PC-9 (cell line): Measurements from ENCODE around the gene HPN. TPM values are rescaled to one million over a fixed set of nuclear protein-coding genes. Genes with fewer than 3 reads are reported as not detected.

Source experiments
- BruUV-seq: library from RNA; stranded (reverse); fragments of 400-500 nt; replicated peaks from 2 replicates; lab custom pipeline; 2021; lab: Mats Ljungman, UMichigan
- CTCF ChIA-PET: fragments of 300-600 bp; sonication (Branson Sonifier 250); formaldehyde crosslinking; loops from one replicate; lab custom pipeline; 2022; ENCODE audit warnings: antibody characterized with exemption; lab: Charles Lee
- POLR2A ChIA-PET: fragments of 300-600 bp; sonication (Branson Sonifier 250); formaldehyde crosslinking; loops from one replicate; lab custom pipeline; 2022; ENCODE audit warnings: antibody characterized with exemption; ENCODE audit not compliant: unreplicated experiment; lab: Charles Lee
- DNase-seq, 2 experiments: peaks; one replicate each; pipeline versions ENCODE4 v3.0.0 to v3.0.0-alpha.2; 2015 to 2022; ENCODE audit warnings: mixed read lengths in 1 of 2
- H2AFZ ChIP-seq: fragments of 200-600 bp; sonication (generic); 2 replicates; pipeline ENCODE4 v1.8.1; 2017; ENCODE audit warnings: antibody characterized with exemption
- H3F3A ChIP-seq: fragments of 200-600 bp; sonication (generic); 2 replicates; pipeline ENCODE4 v1.8.1; 2017; ENCODE audit warnings: antibody characterized with exemption, mild to moderate bottlenecking, low read depth; ENCODE audit not compliant: insufficient read depth
- H3K27ac ChIP-seq: fragments of 200-600 bp; sonication (generic); 2 replicates; pipeline ENCODE4 v1.6.1; 2016; ENCODE audit warnings: mixed run types
- H3K27me3 ChIP-seq: fragments of 200-600 bp; sonication (generic); 2 replicates; pipeline ENCODE4 v1.6.1; 2016; ENCODE audit warnings: low read depth, mixed run types; ENCODE audit not compliant: insufficient read depth
- H3K36me3 ChIP-seq: fragments of 200-600 bp; sonication (generic); 2 replicates; pipeline ENCODE4 v1.6.1; 2016; ENCODE audit warnings: low read depth, mixed run types
- H3K4me1 ChIP-seq: fragments of 200-600 bp; sonication (generic); replicated peaks from 2 replicates; pipeline ENCODE4 v1.6.1; 2016; ENCODE audit warnings: mixed run types; ENCODE audit not compliant: insufficient read depth
- H3K4me2 ChIP-seq: fragments of 200-600 bp; sonication (generic); 2 replicates; pipeline ENCODE4 v1.6.1; 2017; ENCODE audit warnings: mixed run types
- H3K4me3 ChIP-seq: fragments of 200-600 bp; sonication (generic); 2 replicates; pipeline ENCODE4 v1.6.1; 2016; ENCODE audit warnings: mixed run types
- H3K79me2 ChIP-seq: fragments of 200-600 bp; sonication (generic); 2 replicates; pipeline ENCODE4 v1.6.1; 2017; ENCODE audit warnings: low read depth, mixed run types
- H3K9me2 ChIP-seq: fragments of 200-600 bp; sonication (generic); 2 replicates; pipeline ENCODE4 v1.8.1; 2017; ENCODE audit warnings: mild to moderate bottlenecking; ENCODE audit not compliant: insufficient read depth
- H3K9me3 ChIP-seq: fragments of 200-600 bp; sonication (generic); 2 replicates; pipeline ENCODE4 v1.8.1; 2016; ENCODE audit warnings: low read depth; ENCODE audit not compliant: insufficient read depth
- H4K20me1 ChIP-seq: fragments of 200-600 bp; sonication (generic); 2 replicates; pipeline ENCODE4 v1.8.1; 2017; ENCODE audit not compliant: insufficient read depth
- EZH2 ChIP-seq: fragments of 200-600 bp; sonication (generic); IDR thresholded peaks from 2 replicates; pipeline ENCODE4 v1.8.0; 2017; ENCODE audit warnings: antibody characterized with exemption, low read depth
- intact Hi-C: fragments of 100-400 bp; cut with micrococcal nuclease; formaldehyde crosslinking; loops from one replicate; pipeline ENCODE4 v1.10.0; 2022; ENCODE audit not compliant: unreplicated experiment
- total RNA-seq: library from RNA; stranded (reverse); gene quantifications from 2 replicates; pipeline ENCODE4 v1.2.3, GENCODE V29; 2021
- TF ChIP-seq, protein P1 (sequence below): fragments of 200-600 bp; sonication (generic); conservative IDR thresholded peaks from 2 replicates; pipeline ENCODE4 v1.6.1; 2017; ENCODE audit warnings: mixed run types, antibody characterized with exemption, mild to moderate bottlenecking, moderate library complexity

Gene HPN
- total RNA-seq, 1 experiment from 2014 or later = 12.3 TPM

DNA sequence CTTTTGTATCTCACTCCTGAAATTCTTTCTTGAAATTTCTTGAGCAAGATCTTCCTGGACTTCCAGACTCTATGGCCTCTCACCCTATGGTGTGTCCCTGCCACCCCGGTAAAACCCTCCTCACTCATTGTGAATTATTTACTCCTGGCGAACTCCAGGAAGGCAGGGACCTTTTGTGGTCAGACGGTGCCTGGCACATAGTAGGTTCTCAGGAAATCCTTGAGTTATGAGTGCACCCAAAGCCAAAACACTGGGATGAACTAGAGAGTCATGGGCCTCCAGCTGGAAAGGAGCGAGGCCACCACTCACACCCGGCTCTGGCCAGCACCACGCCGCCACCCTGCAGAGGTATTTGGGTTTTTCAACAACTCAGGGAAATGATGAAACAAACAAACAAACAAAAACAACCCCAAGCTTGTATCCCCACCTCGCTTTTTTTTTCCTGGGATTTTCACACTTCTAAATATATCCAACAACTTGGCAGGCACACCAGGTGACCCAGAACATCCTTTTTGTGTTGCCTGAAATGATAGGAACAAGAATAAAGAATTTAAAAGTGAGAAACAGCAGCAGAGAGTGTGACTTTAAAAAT is 11.2 kb downstream of the HPN start:
- Histone ChIP-seq H3K4me1 (peaks cover 10% of the 10 kb centered on the region), H3K79me2 (no peaks in the 10 kb centered on the region), H4K20me1 (no peaks in the 10 kb centered on the region), H3K27ac (no peak overlapping the region), H3K27me3 (no peaks in the 10 kb centered on the region), H3K4me3 (no peak overlapping the region), H3K4me2 (no peak overlapping the region), H2AFZ (no peak overlapping the region), H3K9me3 (no peaks in the 10 kb centered on the region), H3K9me2 (no peaks in the 10 kb centered on the region), H3K36me3 (no peaks in the 10 kb centered on the region), H3F3A (peaks cover 12% of the 10 kb centered on the region; the same call in 1 of the 2 replicates)
- no peak for TF ChIP-seq EZH2
- TF ChIP-seq, protein P1, sequence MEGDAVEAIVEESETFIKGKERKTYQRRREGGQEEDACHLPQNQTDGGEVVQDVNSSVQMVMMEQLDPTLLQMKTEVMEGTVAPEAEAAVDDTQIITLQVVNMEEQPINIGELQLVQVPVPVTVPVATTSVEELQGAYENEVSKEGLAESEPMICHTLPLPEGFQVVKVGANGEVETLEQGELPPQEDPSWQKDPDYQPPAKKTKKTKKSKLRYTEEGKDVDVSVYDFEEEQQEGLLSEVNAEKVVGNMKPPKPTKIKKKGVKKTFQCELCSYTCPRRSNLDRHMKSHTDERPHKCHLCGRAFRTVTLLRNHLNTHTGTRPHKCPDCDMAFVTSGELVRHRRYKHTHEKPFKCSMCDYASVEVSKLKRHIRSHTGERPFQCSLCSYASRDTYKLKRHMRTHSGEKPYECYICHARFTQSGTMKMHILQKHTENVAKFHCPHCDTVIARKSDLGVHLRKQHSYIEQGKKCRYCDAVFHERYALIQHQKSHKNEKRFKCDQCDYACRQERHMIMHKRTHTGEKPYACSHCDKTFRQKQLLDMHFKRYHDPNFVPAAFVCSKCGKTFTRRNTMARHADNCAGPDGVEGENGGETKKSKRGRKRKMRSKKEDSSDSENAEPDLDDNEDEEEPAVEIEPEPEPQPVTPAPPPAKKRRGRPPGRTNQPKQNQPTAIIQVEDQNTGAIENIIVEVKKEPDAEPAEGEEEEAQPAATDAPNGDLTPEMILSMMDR = no peak
- no TSS peak for BruUV-seq
- intact Hi-C loops = no loop called here
- ChIA-PET POLR2A (no interaction called here), CTCF (interaction anchor here (0.7 kb wide), 1 partner anchor 8 kb away, joined by 3 read pairs; no protein-coding TSS in a partner anchor)
- DNase-seq = no peak

DNA sequence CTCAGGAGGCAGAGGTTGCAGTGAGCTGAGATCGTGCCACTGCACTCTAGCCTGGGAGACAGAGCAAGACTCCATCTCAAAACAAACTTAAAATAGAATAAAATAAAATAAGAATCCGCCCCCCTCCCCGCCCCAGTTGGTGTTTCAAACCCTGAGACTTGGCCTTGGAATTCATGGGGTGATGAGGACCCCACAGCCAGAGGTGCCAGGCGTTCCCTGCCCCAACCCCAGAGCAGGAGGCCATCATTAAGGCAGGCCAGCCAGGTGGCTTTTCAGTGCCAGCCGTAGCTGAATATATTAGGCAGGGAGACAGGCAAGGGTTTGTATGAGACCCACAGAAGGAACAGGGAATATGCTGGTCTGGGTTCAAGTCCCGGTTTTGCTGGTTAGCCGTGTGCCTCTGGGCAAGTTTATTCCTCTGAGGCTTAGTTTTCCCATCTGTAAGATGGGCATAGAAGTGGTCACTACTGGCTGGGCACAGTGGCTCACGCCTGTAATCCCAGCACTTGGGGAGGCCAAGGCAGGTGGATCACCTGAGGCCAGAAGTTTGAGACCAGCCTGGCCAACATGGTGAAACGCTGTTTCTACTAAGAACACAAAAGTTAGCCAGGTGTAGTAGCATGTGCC is 12.3 kb downstream of the HPN start:
- Histone ChIP-seq H3K79me2 (no peaks in the 10 kb centered on the region), H2AFZ (no peak overlapping the region), H3K4me1 (peaks cover 10% of the 10 kb centered on the region), H4K20me1 (no peaks in the 10 kb centered on the region), H3K4me3 (no peak overlapping the region), H3K27me3 (no peaks in the 10 kb centered on the region), H3K27ac (no peak overlapping the region), H3K4me2 (no peak overlapping the region), H3K9me2 (no peaks in the 10 kb centered on the region), H3K9me3 (no peaks in the 10 kb centered on the region), H3K36me3 (no peaks in the 10 kb centered on the region), H3F3A (peaks cover 12% of the 10 kb centered on the region; the same call in 1 of the 2 replicates)
- POLR2A ChIA-PET = no interaction called here
- intact Hi-C loops = no loop called here
- DNase-seq = no peak
- TF ChIP-seq, protein P1 = no peak
- no peak for TF ChIP-seq EZH2
- BruUV-seq = no TSS peak
- CTCF ChIA-PET = no interaction called here

DNA sequence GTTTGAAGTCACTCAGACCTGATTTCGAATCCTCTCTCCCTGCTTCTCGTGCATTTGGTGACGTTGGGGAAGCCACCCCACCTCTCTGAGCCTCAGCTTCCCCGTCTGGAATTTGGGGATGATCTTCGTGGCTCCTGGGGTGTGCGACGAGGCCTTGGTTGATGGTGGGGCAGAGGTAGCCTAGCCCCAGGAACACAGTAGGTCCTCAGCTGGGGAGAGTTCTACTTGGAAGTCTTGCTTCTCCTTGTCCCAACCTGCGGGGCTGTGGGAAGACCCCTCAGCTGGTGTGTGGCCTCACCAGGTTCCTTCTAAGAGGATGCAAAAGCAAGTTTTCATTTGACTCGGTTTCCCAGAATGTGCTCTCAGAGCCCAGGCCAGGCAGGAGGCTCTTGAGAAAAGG is 13.1 kb downstream of the HPN start:
- H3K4me1 ChIP-seq = peaks cover 10% of the 10 kb centered on the region
- no peaks in the 10 kb centered on the region for H3K9me3 ChIP-seq
- no peak overlapping the region for H3K27ac ChIP-seq
- no peak overlapping the region for H3K4me2 ChIP-seq
- no peak overlapping the region for H3K4me3 ChIP-seq
- no peaks in the 10 kb centered on the region for H3K36me3 ChIP-seq
- H3K79me2 ChIP-seq = no peaks in the 10 kb centered on the region
- TF ChIP-seq EZH2 = no peak
- TF ChIP-seq, protein P1 = no peak
- no peak overlapping the region for H2AFZ ChIP-seq
- ChIA-PET CTCF (interaction anchor here (1.5 to 2.2 kb wide), 2 partner anchors 10 to 87 kb away, joined by 10 to 15 read pairs; no protein-coding TSS in a partner anchor), POLR2A (no interaction called here)
- intact Hi-C loops = no loop called here
- peaks cover 12% of the 10 kb centered on the region; the same call in 1 of the 2 replicates for H3F3A ChIP-seq
- no peaks in the 10 kb centered on the region for H3K9me2 ChIP-seq
- H4K20me1 ChIP-seq = no peaks in the 10 kb centered on the region
- no peaks in the 10 kb centered on the region for H3K27me3 ChIP-seq
- DNase-seq = no peak
- BruUV-seq = no TSS peak
